ENCODE data around the gene PLAGL2.
"Not testable (repeated sequence)": the region's sequence is repeated elsewhere in the genome, so short reads cannot be mapped to it uniquely, and the experiment has no call there.

The PLAGL2 gene, protein sequence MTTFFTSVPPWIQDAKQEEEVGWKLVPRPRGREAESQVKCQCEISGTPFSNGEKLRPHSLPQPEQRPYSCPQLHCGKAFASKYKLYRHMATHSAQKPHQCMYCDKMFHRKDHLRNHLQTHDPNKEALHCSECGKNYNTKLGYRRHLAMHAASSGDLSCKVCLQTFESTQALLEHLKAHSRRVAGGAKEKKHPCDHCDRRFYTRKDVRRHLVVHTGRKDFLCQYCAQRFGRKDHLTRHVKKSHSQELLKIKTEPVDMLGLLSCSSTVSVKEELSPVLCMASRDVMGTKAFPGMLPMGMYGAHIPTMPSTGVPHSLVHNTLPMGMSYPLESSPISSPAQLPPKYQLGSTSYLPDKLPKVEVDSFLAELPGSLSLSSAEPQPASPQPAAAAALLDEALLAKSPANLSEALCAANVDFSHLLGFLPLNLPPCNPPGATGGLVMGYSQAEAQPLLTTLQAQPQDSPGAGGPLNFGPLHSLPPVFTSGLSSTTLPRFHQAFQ

DNA sequence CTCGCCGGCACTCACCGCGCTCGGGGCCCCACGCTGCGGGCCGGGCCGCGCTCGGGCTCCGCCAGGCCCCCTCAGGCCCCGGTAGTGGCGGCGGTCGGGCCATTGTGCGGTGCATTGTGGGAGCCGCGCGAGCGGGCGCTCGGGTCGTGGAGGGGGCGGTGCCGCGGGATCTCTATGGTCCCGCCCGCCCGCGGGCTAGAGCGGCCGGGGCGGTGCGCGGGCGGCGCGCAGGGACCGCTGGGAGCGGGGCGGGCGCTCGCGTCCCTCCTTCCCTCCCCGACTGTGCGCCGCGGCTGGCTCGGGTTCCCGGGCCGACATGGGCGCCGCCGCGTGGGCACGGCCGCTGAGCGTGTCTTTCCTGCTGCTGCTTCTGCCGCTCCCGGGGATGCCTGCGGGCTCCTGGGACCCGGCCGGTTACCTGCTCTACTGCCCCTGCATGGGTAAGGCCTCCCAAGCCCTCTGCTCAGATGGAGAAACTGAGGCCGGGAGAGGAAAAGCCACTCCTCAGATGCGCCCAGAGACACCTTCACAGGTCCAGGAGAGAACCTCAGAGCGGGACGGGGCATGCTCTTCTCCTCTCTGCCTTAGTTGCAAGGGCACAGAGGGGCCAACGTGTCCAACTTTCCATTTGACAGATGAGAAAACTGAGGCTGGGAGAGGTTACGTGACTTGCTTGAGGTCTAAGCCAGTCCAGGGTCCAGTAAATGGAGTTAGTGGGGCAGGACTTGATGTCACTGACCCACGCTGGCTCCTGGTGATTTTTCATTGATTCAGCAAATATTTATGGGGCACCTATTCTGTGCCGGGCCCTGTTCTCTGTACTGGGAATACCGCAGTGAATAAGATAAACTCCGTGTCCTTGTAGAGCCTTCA is at the start of gene PLAGL2, which contains the start of gene POFUT1:
TSS of gene PLAGL2 (minus strand) at position 118 of the 873 bp plus-strand sequence. CDS start 5,565 bp downstream, outside the sequence.
TSS of gene POFUT1 (plus strand) at position 255 of the 873 bp plus-strand sequence. CDS start at position 317, 62 bp downstream.
- DNase-seq, result peak; percentile 74 to 85 (median 82)

GRCh38 chr20:32252189-32252588 is 44.6 kb upstream of the PLAGL2 start:
- peak in 2 of 4 experiments; percentile 25 to 44 for DNase-seq

GRCh38 chr20:32251470-32251869 is 43.9 kb upstream of the PLAGL2 start:
- no peak for DNase-seq

GRCh38 chr20:32249030-32249738 is 41.6 kb upstream of the PLAGL2 start:
- DNase-seq, result no peak

- DNase-seq, result no peak
Observed at GRCh38 chr20:32248043-32248442, 40.5 kb upstream of the PLAGL2 start.

DNA sequence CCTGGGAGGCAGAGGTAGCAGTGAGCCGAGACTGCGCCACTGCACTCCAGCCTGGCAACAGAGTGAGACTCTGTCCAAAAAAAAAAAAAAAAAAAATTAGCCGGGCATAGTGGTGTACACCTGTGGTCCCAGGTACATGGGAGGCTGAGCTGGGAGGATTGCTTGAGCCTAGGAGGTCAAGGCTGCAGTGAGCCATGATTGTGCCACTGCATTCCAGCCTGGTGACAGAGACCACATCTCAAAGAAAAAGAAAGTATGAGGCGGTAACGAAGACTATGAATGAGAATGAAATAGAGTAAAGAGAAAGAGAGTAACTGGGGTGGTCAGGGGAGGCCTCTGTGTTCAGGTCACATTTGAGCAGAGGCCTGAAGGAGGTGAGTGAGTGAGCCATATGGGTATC is 38.7 kb upstream of the PLAGL2 start:
- DNase-seq, result not testable (repeated sequence)

DNA sequence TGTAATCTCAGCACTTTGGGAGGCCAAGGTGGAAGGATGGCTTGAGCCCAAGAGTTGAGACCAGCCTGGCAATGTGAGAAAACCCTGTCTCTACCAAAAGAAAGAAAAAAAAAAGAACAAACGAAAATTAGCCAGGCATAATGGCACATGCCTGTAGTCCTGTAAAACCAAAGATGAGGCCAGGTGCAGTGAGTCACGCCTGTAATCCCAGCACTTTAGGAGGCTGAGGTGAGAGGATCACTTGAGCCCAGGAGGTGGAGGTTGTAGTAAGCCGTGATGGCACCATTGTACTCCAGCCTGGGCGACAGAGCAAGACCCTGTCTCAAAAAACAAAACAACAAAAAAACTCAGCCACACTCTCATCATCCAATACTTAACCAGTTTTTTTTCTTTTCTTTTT is 37.4 kb upstream of the PLAGL2 start:
- no peak for DNase-seq

GRCh38 chr20:32244150-32244823 is 36.7 kb upstream of the PLAGL2 start:
- DNase-seq, result no peak

GRCh38 chr20:32241807-32242206 is 34.3 kb upstream of the PLAGL2 start:
- DNase-seq, result no peak

DNA sequence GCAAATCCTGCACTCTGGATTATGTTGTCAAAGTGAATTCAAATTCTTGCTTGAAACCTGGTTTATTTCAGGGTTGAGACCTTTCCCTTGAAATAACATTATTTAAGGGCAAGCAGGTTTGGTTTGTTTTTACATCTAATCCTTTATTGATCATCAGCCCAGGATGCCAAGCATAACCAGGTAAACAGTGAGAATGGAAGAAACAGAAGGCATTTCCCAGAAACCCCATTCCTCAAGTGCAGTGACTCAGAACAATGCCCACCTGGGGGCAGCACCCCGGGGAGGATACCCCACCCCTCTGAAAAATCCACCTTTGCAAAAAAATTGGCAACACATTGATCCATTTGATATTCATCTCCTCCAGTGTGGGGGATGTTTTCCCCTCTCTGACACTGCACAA is 32.7 kb upstream of the PLAGL2 start:
- no peak for DNase-seq

DNA sequence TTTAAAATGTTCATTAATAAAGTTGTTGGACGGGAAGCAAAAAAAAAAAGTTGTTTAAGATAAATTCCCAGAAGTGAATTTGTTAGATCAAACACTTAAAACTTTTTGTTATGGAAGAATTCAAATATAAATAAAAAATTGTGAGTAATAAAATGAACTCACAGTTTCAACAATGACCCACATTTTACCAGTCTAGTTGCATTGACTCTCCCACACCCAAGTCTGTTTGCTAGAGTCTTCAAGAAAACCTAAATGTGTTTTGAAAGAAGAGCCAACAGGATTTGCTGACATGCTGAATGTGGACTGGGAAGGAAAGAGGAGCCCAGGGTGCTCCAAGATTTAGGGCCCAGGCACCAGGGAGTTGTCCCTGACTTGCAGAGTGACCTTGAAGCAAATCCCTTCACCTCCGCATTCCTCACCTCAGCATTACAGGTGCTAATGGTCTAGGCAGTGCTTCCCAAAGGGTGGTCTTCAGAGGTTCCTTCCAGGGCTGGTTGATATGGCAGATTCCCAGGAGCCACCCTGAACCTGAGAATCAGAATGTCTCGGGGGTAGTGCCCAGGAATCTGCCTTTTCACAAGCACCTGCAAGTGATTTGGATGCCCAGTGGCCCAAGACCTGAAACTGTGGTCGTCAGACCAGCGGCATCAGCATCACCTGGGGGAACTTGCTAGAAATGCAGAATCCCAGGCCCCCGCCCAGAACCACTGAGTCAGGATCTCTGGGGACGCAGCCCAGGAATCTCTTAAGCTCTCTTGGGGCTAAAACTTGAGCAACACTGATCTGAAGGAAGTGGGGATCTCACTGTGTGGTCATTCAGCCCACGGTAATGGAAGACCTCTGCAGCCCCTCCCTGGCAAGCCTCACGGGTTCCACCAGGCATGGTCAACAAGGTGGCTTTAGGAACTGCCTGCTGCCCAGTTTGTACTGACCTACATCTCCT is 31.2 kb upstream of the PLAGL2 start:
- no peak for DNase-seq

DNA sequence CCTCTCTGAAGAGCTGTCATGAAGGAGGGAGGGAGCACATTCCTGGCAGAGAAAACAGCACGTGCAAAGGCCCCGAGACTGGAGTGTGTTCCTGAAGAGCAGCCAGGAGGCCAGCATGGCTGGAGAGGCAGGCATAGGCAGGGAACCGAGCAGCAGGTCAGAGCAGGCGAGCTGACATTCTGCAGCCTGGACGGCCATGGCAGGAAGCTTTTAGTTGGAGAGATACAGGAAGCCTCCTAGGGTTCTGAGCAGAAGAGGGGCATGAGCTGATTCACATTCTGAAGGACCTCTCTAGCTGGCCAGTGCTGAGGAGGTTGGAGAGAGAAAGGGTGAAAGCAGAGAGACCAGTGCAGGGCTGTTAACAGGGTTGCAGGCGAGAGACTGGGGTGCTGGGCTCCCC is 29.9 kb upstream of the PLAGL2 start:
- DNase-seq, result no peak

- DNase-seq, result no peak
Observed at GRCh38 chr20:32236819-32237218, 29.3 kb upstream of the PLAGL2 start.

DNA sequence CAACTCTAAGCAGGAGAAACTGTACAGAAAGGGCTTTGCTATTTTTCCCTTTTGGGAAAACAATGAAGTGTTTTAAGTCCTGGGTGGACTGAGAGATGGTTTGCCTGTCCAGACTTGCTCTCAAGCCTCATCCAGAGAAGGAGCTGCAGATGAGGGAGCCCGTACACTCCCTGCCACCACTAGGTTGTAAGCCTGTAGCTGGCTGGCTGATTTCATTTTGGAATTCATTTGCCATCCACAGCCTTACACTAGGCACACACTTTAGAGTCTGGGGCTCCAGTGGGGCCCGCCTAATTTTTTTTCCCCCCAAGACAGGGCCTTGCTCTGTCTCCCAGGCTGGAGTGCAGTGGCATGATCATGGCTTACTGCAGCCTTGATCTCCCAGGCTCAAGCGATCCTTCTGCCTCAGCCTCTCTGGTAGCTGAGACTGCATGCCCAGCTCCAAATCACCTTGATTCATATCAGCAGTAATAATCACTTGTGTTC is 28.5 kb upstream of the PLAGL2 start:
- DNase-seq, result no peak

DNA sequence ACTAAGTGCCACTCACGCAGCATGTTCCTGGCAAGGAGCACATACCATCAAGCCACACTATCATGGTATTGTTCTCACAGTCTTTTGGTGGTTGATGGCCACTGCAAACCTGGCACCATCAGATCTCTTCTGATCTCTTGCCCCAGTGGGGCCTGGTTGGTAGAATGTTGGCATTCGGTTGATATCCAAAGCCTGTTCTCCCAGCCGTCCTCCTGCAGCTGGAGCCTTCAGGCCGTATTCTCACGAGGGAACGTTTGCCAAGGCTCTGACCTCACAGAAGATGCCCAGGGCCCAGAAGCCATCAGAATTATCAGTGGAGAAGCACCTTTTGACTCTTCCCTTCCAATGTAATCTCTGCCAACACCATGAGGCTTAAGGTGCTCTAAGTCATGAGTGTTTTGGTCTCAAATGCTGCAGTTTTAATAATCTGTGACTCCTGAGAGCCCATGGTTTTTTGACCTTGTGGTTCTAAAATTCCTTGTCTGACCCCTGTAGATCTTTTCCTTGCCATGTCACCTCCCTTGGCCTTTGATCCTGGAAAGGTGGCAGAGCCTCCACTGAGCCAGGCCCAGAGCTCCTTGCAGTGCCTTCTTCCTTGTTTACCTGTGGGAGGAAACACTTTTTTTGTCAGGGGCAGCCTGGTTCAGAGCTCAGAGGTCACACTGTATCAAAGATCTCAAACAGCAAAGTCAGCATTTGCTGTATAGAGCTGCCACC is 27.9 kb upstream of the PLAGL2 start:
- no peak for DNase-seq

DNA sequence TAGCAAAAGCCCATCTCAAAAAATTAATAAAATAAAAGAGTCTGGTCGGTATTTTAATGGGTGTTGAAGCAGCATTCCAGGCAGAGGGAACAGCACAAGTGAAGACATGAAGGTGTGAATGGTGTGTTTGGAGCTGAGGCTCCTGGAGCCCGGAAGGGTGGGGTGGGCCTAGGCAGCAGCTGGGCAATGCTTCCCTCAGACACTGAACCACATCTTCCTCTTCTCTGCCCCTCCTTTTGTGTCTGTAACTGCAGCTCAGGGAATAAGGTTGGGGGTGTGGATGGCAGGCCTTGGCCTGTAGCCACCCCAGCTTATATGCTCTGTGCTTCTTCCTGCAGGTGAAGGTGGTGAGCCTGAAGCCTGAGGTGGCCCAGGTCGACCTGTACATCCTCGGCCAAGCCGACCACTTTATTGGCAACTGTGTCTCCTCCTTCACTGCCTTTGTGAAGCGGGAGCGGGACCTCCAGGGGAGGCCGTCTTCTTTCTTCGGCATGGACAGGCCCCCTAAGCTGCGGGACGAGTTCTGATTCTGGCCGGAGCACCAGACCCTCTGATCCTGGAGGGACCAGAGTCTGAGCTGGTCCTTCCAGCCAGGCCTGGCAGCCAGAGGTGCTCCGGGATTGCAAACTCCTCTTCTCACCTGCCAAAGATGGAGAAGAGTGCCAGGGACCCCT is 26.7 kb upstream of the PLAGL2 start:
- no peak for DNase-seq

DNA sequence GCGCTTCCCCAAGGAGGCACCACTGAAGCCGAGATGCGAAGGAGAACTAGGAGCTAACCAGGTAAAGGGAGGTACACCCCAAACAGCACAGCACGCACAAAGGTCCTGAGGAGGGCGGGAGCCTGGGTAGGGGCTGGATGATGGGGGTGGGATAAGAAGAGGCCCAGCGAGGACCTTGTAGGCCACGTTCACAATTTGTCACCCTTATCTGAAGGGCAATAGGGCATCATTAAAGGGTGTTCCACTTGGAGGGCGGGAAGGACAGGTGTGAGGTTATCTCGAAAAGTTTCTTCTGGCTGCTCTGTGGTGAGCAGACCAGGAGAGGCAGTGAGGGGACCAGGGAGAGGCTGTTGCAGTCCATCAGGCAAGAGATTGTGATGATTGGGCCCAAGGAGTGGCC is 25.7 kb upstream of the PLAGL2 start:
- DNase-seq, result no peak

DNA sequence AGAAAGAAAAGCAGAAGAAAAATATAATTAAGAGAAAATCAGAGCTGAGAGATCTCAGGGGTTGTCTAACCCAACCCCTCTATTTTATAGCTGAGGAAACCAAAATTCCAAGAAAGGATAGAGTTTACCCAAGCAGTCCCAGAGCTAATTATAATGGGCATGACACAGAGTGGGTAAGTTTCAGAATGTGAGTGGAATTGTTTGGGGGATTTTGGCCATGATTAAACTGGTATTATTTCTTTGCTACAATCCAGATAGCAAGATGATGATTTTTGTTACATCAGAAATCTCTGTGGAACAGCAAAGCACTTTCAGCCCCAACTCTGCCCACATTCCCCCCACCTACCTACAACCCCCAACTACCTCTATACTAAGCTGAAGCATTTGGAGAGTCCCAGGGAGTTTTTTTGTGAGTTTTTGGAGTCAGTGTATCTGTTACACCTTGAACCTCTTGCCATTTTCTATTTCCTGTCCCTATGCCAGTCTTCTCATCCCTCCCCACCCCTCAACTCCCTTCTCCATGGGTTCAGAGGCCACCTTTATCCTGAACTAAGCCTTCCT is 24.9 kb upstream of the PLAGL2 start:
- DNase-seq, result no peak

GRCh38 chr20:32231847-32232246 is 24.3 kb upstream of the PLAGL2 start:
- DNase-seq, result no peak

Measured in activated CD4-positive, CD25-positive, alpha-beta regulatory T cell (primary cell).